ENCODE measurements around the gene NPC1. TPM values are rescaled to one million over a fixed set of nuclear protein-coding genes. Genes with fewer than 3 reads are reported as not detected.

NPC1 gene
- 29.0 and 31.4 TPM in 2 replicates for total RNA-seq

- peaks cover 5% of the 10 kb centered on the region for H3K27me3 Mint-ChIP-seq (ENCODE audit: low read depth)
- peaks cover 18% of the 10 kb centered on the region for H3K36me3 Mint-ChIP-seq (ENCODE audit: low read depth)
- H3K27ac Mint-ChIP-seq: peak within 1 kb of the TSS; percentile 94
- H3K4me1 Mint-ChIP-seq (ENCODE audit: low read depth): peaks cover 39% of the 10 kb centered on the region
- H3K4me3 Mint-ChIP-seq (ENCODE audit: low read depth): peak within 1 kb of the TSS; percentile 92
- H3K9me3 Mint-ChIP-seq: no peaks in the 10 kb centered on the region
- intact Hi-C loops (cut with micrococcal nuclease): loop anchor here (1.0 to 5.0 kb wide), 7 partner anchors 13 to 653 kb away; partner anchors contain the start of genes RBBP8 and RIOK3
- peak; percentile 92 for DNase-seq (ENCODE audit: low spot score)
Measured at GRCh38 chr18:23586249-23587196, at the start of gene NPC1. Gene NPC1 (minus strand): TSS chr18:23586506. CDS start chr18:23586343, 163 bp downstream.

- no peak for DNase-seq (ENCODE audit: low spot score)
Measured at GRCh38 chr18:23636071-23636399, 49.7 kb upstream of the NPC1 start.

GRCh38 chr18:23635283-23636070 lies 49.2 kb upstream of the NPC1 start:
- no peak overlapping the region for H3K27ac Mint-ChIP-seq
- H3K27me3 Mint-ChIP-seq (ENCODE audit: low read depth): peaks cover 25% of the 10 kb centered on the region
- H3K36me3 Mint-ChIP-seq (ENCODE audit: low read depth): no peaks in the 10 kb centered on the region
- intact Hi-C loops (cut with micrococcal nuclease): no loop called here
- no peaks in the 10 kb centered on the region for H3K9me3 Mint-ChIP-seq
- no peak overlapping the region for H3K4me3 Mint-ChIP-seq (ENCODE audit: low read depth)
- no peak for DNase-seq (ENCODE audit: low spot score)
- peaks cover 9% of the 10 kb centered on the region for H3K4me1 Mint-ChIP-seq (ENCODE audit: low read depth)

More at GRCh38 chr18:23636071-23636399, 49.7 kb upstream of the NPC1 start:
- H3K27ac Mint-ChIP-seq: no peak overlapping the region
- intact Hi-C loops (cut with micrococcal nuclease): no loop called here
- H3K4me3 Mint-ChIP-seq (ENCODE audit: low read depth): no peak overlapping the region
- H3K36me3 Mint-ChIP-seq (ENCODE audit: low read depth): no peaks in the 10 kb centered on the region
- H3K4me1 Mint-ChIP-seq (ENCODE audit: low read depth): peaks cover 9% of the 10 kb centered on the region
- H3K27me3 Mint-ChIP-seq (ENCODE audit: low read depth): peaks cover 26% of the 10 kb centered on the region
- H3K9me3 Mint-ChIP-seq: no peaks in the 10 kb centered on the region

- DNase-seq (ENCODE audit: low spot score): no peak
- Mint-ChIP-seq H3K4me1 (ENCODE audit: low read depth) (peaks cover 9% of the 10 kb centered on the region), H3K27me3 (ENCODE audit: low read depth) (peaks cover 22% of the 10 kb centered on the region), H3K9me3 (no peaks in the 10 kb centered on the region), H3K27ac (no peak overlapping the region), H3K36me3 (ENCODE audit: low read depth) (no peaks in the 10 kb centered on the region), H3K4me3 (ENCODE audit: low read depth) (no peak overlapping the region)
- intact Hi-C loops (cut with micrococcal nuclease): no loop called here
Measured at GRCh38 chr18:23634692-23635091, 48.4 kb upstream of the NPC1 start.

GRCh38 chr18:23632615-23633014 lies 46.3 kb upstream of the NPC1 start:
- Mint-ChIP-seq H3K9me3 (no peaks in the 10 kb centered on the region), H3K4me3 (ENCODE audit: low read depth) (no peak overlapping the region), H3K27ac (no peak overlapping the region), H3K27me3 (ENCODE audit: low read depth) (peaks cover 18% of the 10 kb centered on the region), H3K36me3 (ENCODE audit: low read depth) (no peaks in the 10 kb centered on the region), H3K4me1 (ENCODE audit: low read depth) (peaks cover 12% of the 10 kb centered on the region)
- intact Hi-C loops (cut with micrococcal nuclease): no loop called here
- DNase-seq (ENCODE audit: low spot score): no peak

GRCh38 chr18:23631746-23632145 lies 45.4 kb upstream of the NPC1 start:
- Mint-ChIP-seq H3K36me3 (ENCODE audit: low read depth) (no peaks in the 10 kb centered on the region), H3K27me3 (ENCODE audit: low read depth) (peaks cover 18% of the 10 kb centered on the region), H3K27ac (no peak overlapping the region), H3K4me1 (ENCODE audit: low read depth) (peaks cover 14% of the 10 kb centered on the region), H3K4me3 (ENCODE audit: low read depth) (no peak overlapping the region), H3K9me3 (no peaks in the 10 kb centered on the region)
- intact Hi-C loops (cut with micrococcal nuclease): no loop called here
- DNase-seq (ENCODE audit: low spot score): no peak

GRCh38 chr18:23631312-23631711 lies 45.0 kb upstream of the NPC1 start:
- Mint-ChIP-seq H3K27me3 (ENCODE audit: low read depth) (peaks cover 18% of the 10 kb centered on the region), H3K9me3 (no peaks in the 10 kb centered on the region), H3K36me3 (ENCODE audit: low read depth) (no peaks in the 10 kb centered on the region), H3K27ac (no peak overlapping the region), H3K4me3 (ENCODE audit: low read depth) (no peak overlapping the region), H3K4me1 (ENCODE audit: low read depth) (peaks cover 18% of the 10 kb centered on the region)
- DNase-seq (ENCODE audit: low spot score): no peak
- intact Hi-C loops (cut with micrococcal nuclease): no loop called here

GRCh38 chr18:23629444-23629946 lies 43.2 kb upstream of the NPC1 start:
- Mint-ChIP-seq H3K4me1 (ENCODE audit: low read depth) (peaks cover 16% of the 10 kb centered on the region), H3K27me3 (ENCODE audit: low read depth) (peaks cover 10% of the 10 kb centered on the region), H3K36me3 (ENCODE audit: low read depth) (no peaks in the 10 kb centered on the region), H3K9me3 (no peaks in the 10 kb centered on the region), H3K4me3 (ENCODE audit: low read depth) (no peak overlapping the region), H3K27ac (no peak overlapping the region)
- intact Hi-C loops (cut with micrococcal nuclease): loop anchor here (5.0 kb wide), 1 partner anchor 33 kb away; the partner anchor contains the start of gene ANKRD29
- no peak for DNase-seq (ENCODE audit: low spot score)

GRCh38 chr18:23627970-23628369 lies 41.7 kb upstream of the NPC1 start:
- intact Hi-C loops (cut with micrococcal nuclease): loop anchor here (5.0 kb wide), 1 partner anchor 34 kb away; the partner anchor contains the start of gene ANKRD29
- H3K4me1 Mint-ChIP-seq (ENCODE audit: low read depth): peaks cover 16% of the 10 kb centered on the region
- no peak for DNase-seq (ENCODE audit: low spot score)
- no peaks in the 10 kb centered on the region for H3K36me3 Mint-ChIP-seq (ENCODE audit: low read depth)
- H3K27me3 Mint-ChIP-seq (ENCODE audit: low read depth): peaks cover 7% of the 10 kb centered on the region
- H3K27ac Mint-ChIP-seq: no peak overlapping the region
- no peak overlapping the region for H3K4me3 Mint-ChIP-seq (ENCODE audit: low read depth)
- H3K9me3 Mint-ChIP-seq: no peaks in the 10 kb centered on the region

- no peak overlapping the region for H3K27ac Mint-ChIP-seq
- no peak for DNase-seq (ENCODE audit: low spot score)
- no peak overlapping the region for H3K4me3 Mint-ChIP-seq (ENCODE audit: low read depth)
- H3K27me3 Mint-ChIP-seq (ENCODE audit: low read depth): peaks cover 7% of the 10 kb centered on the region
- no peaks in the 10 kb centered on the region for H3K36me3 Mint-ChIP-seq (ENCODE audit: low read depth)
- H3K9me3 Mint-ChIP-seq: no peaks in the 10 kb centered on the region
- H3K4me1 Mint-ChIP-seq (ENCODE audit: low read depth): peaks cover 16% of the 10 kb centered on the region
- intact Hi-C loops (cut with micrococcal nuclease): loop anchor here (5.0 kb wide), 1 partner anchor 35 kb away; the partner anchor contains the start of gene ANKRD29
Measured at GRCh38 chr18:23627321-23627720, 41.0 kb upstream of the NPC1 start.

GRCh38 chr18:23626451-23627279 lies 40.4 kb upstream of the NPC1 start:
- peaks cover 13% of the 10 kb centered on the region for H3K27me3 Mint-ChIP-seq (ENCODE audit: low read depth)
- intact Hi-C loops (cut with micrococcal nuclease): loop anchor here (5.0 kb wide), 1 partner anchor 36 kb away; the partner anchor contains the start of gene ANKRD29
- peak overlapping the region; percentile 39 for H3K27ac Mint-ChIP-seq
- no peak for DNase-seq (ENCODE audit: low spot score)
- H3K36me3 Mint-ChIP-seq (ENCODE audit: low read depth): no peaks in the 10 kb centered on the region
- no peaks in the 10 kb centered on the region for H3K9me3 Mint-ChIP-seq
- H3K4me3 Mint-ChIP-seq (ENCODE audit: low read depth): no peak overlapping the region
- peaks cover 16% of the 10 kb centered on the region for H3K4me1 Mint-ChIP-seq (ENCODE audit: low read depth)

GRCh38 chr18:23623040-23623439 lies 36.7 kb upstream of the NPC1 start:
- Mint-ChIP-seq H3K9me3 (no peaks in the 10 kb centered on the region), H3K27ac (no peak overlapping the region), H3K36me3 (ENCODE audit: low read depth) (no peaks in the 10 kb centered on the region), H3K27me3 (ENCODE audit: low read depth) (peaks cover 34% of the 10 kb centered on the region), H3K4me3 (ENCODE audit: low read depth) (no peak overlapping the region), H3K4me1 (ENCODE audit: low read depth) (peaks cover 13% of the 10 kb centered on the region)
- intact Hi-C loops (cut with micrococcal nuclease): loop anchor here (2.0 kb wide), 2 partner anchors 190 to 296 kb away; no protein-coding TSS in a partner anchor
- DNase-seq (ENCODE audit: low spot score): no peak

Measured in activated T-helper 2 cell treated with anti-CD3 and anti-CD28 coated beads, Interferon-gamma antibody, Interleukin-2, Interleukin-4, amounts not matched to agents 10 μg/mL and 5 μg/mL and 100 μg/mL, durations not matched to agents 14 hours and 24 hours and 36 hours (primary cell).